Measurements from ENCODE around the gene LSM7. TPM values are rescaled to one million over a fixed set of nuclear protein-coding genes. Genes with fewer than 3 reads are reported as not detected.

Gene LSM7
- polyA plus RNA-seq, 3 donors = 98.6 to 312 (median 132) TPM

GRCh38 chr19:2312820-2313501 is 15.4 kb downstream of the LSM7 start:
- H3K27ac Mint-ChIP-seq = no peak overlapping the region
- H3K4me2 ChIP-seq (replicated peaks; ENCODE audit: extremely low read depth, low read length, poor library complexity, severe bottlenecking) = no peak overlapping the region
- no peak overlapping the region for H3K4me3 ChIP-seq (replicated peaks in 1 of 3; ENCODE audit: low read depth in 2 of 3, low read length in 3 of 3)
- H3K27me3 Mint-ChIP-seq (ENCODE audit: low read depth in 3 of 3) = peaks cover 39 to 61% (median 57%) of the 10 kb centered on the region in 3 donors
- H3K9me3 ChIP-seq (replicated peaks in 1 of 2; ENCODE audit: control insufficient read depth in 1 of 2, insufficient read depth in 1 of 2, low read length in 2 of 2) = peaks cover 0 to 10% of the 10 kb centered on the region in 2 donors
- intact Hi-C loops (cut with micrococcal nuclease) = no loop called here
- no peaks in the 10 kb centered on the region for H3K36me3 ChIP-seq (replicated peaks in 1 of 2; ENCODE audit: control insufficient read depth in 1 of 2, insufficient read depth in 2 of 2, low read length in 2 of 2)
- no peak for TF ChIP-seq CTCF (IDR thresholded peaks at IDR 0.05)
- WGBS (ENCODE audit: insufficient coverage) = 34% methylated on average over 24 of the region's 28 CpGs
- H4K20me1 ChIP-seq (ENCODE audit: insufficient read depth, low read length) = no peaks in the 10 kb centered on the region
- H3K27ac ChIP-seq (ENCODE audit: low read depth in 1 of 2, low read length in 2 of 2) = no peak overlapping the region
- no peak overlapping the region for H2AFZ ChIP-seq (ENCODE audit: insufficient read depth, low read depth, low read length, poor library complexity, severe bottlenecking)
- DNase-seq = no peak
- no peak overlapping the region for H3K9ac ChIP-seq (ENCODE audit: insufficient read depth, low read length, poor library complexity, severe bottlenecking)
- H3K27me3 ChIP-seq (ENCODE audit: control insufficient read depth in 2 of 2, insufficient read depth in 2 of 2, low read length in 2 of 2) = peaks cover 3 to 39% of the 10 kb centered on the region in 2 donors
- peaks cover 29% of the 10 kb centered on the region for H3K4me1 Mint-ChIP-seq
- H3K4me3 Mint-ChIP-seq = peak overlapping the region in 1 of 2 donors; percentile 48
- peaks cover 8 to 36% (median 22%) of the 10 kb centered on the region in 7 donors for H3K9me3 Mint-ChIP-seq
- H3K36me3 Mint-ChIP-seq = peaks cover 2 to 9% of the 10 kb centered on the region in 2 donors
- no peaks in the 10 kb centered on the region for H3K79me2 ChIP-seq (ENCODE audit: insufficient read depth, low read length)
- peaks cover 18 to 36% of the 10 kb centered on the region in 2 donors for H3K4me1 ChIP-seq (ENCODE audit: control insufficient read depth in 1 of 2, insufficient read depth in 2 of 2, low read length in 2 of 2)

GRCh38 chr19:2311093-2311492 is 17.3 kb downstream of the LSM7 start:
- H3K4me3 ChIP-seq (replicated peaks in 1 of 3; ENCODE audit: low read depth in 2 of 3, low read length in 3 of 3) = no peak overlapping the region
- no peak overlapping the region for H3K27ac ChIP-seq (ENCODE audit: low read depth in 1 of 2, low read length in 2 of 2)
- H3K36me3 Mint-ChIP-seq = peaks cover 5 to 9% of the 10 kb centered on the region in 2 donors
- 100% methylated on average over 1 of the region's 4 CpGs for WGBS (ENCODE audit: insufficient coverage)
- no peak overlapping the region for H3K4me2 ChIP-seq (replicated peaks; ENCODE audit: extremely low read depth, low read length, poor library complexity, severe bottlenecking)
- no peak overlapping the region for H3K9ac ChIP-seq (ENCODE audit: insufficient read depth, low read length, poor library complexity, severe bottlenecking)
- H3K4me1 ChIP-seq (ENCODE audit: control insufficient read depth in 1 of 2, insufficient read depth in 2 of 2, low read length in 2 of 2) = peaks cover 16 to 34% of the 10 kb centered on the region in 2 donors
- no peaks in the 10 kb centered on the region for H3K79me2 ChIP-seq (ENCODE audit: insufficient read depth, low read length)
- peaks cover 20 to 56% of the 10 kb centered on the region in 2 donors for H3K27me3 ChIP-seq (ENCODE audit: control insufficient read depth in 2 of 2, insufficient read depth in 2 of 2, low read length in 2 of 2)
- peaks cover 3 to 10% of the 10 kb centered on the region in 2 donors for H3K9me3 ChIP-seq (replicated peaks in 1 of 2; ENCODE audit: control insufficient read depth in 1 of 2, insufficient read depth in 1 of 2, low read length in 2 of 2)
- intact Hi-C loops (cut with micrococcal nuclease) = no loop called here
- no peak overlapping the region for H3K4me3 Mint-ChIP-seq
- H2AFZ ChIP-seq (ENCODE audit: insufficient read depth, low read depth, low read length, poor library complexity, severe bottlenecking) = no peak overlapping the region
- no peak for TF ChIP-seq CTCF (IDR thresholded peaks at IDR 0.05)
- H3K27me3 Mint-ChIP-seq (ENCODE audit: low read depth in 3 of 3) = peaks cover 55 to 76% (median 74%) of the 10 kb centered on the region in 3 donors
- DNase-seq = no peak
- H3K27ac Mint-ChIP-seq = no peak overlapping the region
- peaks cover 25% of the 10 kb centered on the region for H3K4me1 Mint-ChIP-seq
- H3K9me3 Mint-ChIP-seq = peaks cover 8 to 45% (median 24%) of the 10 kb centered on the region in 7 donors
- H3K36me3 ChIP-seq (replicated peaks in 1 of 2; ENCODE audit: control insufficient read depth in 1 of 2, insufficient read depth in 2 of 2, low read length in 2 of 2) = no peaks in the 10 kb centered on the region
- no peaks in the 10 kb centered on the region for H4K20me1 ChIP-seq (ENCODE audit: insufficient read depth, low read length)

Measured in CD14-positive monocyte (primary cell).